OCI-LY7 (cell line): ENCODE measurements around the gene NIN.

Source experiments
- CTCF ChIP-seq: fragments of 200-600 bp; sonication (generic); conservative IDR thresholded peaks from 2 replicates; pipeline ENCODE4 v1.5.1; 2014; ENCODE audit warnings: mild to moderate bottlenecking, antibody characterized with exemption, low read length, moderate library complexity, mixed read lengths
- EZH2phosphoT487 ChIP-seq: fragments of 200-600 bp; sonication (generic); IDR thresholded peaks from 2 replicates; pipeline ENCODE4 v1.6.1; 2018; ENCODE audit warnings: low read depth, borderline replicate concordance, mild to moderate bottlenecking, mixed run types, antibody characterized with exemption, low read length, moderate library complexity, mixed read lengths

GRCh38 chr14:50875359-50876070, 44.6 kb upstream of the NIN start:
- TF ChIP-seq CTCF (no peak), EZH2phosphoT487 (no peak)
